ENCODE results near the gene CDYL2. TPM values are rescaled to one million over a fixed set of nuclear protein-coding genes. Genes with fewer than 3 reads are reported as not detected.
A peak's percentile ranks its signal among the peaks of the same experiment; 100 is the strongest.

The CDYL2 gene
- total RNA-seq, 1 donor from 2014 or later: 4.5 TPM

DNA sequence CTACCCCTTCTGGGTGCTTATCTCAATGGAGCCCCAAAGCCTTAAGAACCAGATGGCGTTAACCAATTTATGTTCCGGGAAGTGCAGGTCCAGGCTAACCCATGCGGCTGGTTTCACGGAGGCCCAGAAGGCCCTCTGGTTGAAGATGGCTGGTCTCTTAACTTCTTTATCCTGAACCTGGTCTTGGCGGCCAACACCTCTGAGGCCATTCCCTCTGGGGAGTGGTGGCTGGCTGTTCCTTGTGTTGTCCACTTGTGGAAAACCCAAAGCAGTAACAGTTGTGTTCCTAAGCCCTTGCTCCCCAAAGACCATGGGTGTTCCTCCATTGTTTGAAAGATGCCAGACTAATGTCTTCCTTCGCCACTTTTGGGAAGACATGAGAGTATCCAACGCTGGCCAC, 1.5 kb downstream of the CDYL2 start:
- no peaks in the 10 kb centered on the region for H3K9me3 Mint-ChIP-seq
- H3K4me3 Mint-ChIP-seq: peak overlapping the region; percentile 52
- peaks cover 47% of the 10 kb centered on the region for H3K27me3 Mint-ChIP-seq (ENCODE audit: low read depth)
- TF ChIP-seq, protein P1, sequence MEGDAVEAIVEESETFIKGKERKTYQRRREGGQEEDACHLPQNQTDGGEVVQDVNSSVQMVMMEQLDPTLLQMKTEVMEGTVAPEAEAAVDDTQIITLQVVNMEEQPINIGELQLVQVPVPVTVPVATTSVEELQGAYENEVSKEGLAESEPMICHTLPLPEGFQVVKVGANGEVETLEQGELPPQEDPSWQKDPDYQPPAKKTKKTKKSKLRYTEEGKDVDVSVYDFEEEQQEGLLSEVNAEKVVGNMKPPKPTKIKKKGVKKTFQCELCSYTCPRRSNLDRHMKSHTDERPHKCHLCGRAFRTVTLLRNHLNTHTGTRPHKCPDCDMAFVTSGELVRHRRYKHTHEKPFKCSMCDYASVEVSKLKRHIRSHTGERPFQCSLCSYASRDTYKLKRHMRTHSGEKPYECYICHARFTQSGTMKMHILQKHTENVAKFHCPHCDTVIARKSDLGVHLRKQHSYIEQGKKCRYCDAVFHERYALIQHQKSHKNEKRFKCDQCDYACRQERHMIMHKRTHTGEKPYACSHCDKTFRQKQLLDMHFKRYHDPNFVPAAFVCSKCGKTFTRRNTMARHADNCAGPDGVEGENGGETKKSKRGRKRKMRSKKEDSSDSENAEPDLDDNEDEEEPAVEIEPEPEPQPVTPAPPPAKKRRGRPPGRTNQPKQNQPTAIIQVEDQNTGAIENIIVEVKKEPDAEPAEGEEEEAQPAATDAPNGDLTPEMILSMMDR (conservative IDR thresholded peaks at IDR 0.05): no peak
- DNase-seq (ENCODE audit: low read depth, low spot score): no peak
- H3K27ac Mint-ChIP-seq (ENCODE audit: unreplicated experiment): no peak overlapping the region
- no peaks in the 10 kb centered on the region for H3K4me1 Mint-ChIP-seq
- no peaks in the 10 kb centered on the region for H3K36me3 Mint-ChIP-seq (ENCODE audit: low read depth)

DNA sequence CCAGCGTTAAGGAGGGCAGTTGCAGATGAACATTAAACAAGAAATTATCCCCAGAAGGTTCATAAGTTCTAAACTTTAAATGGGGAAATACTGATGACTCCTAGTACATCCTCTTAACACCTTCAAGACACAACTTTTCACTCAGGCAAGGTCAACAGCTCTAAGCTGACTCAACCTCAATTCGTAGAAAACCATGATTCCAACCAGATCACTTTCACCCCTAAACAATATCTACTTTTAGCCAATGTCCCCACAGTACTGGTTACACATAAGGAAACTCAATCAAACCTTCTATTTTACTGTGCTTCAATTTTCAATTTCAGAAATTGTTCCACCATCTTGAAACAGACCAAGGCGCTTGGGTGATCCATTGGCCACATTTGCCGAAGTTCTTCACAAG, 2.3 kb downstream of the CDYL2 start:
- Mint-ChIP-seq H3K27me3 (ENCODE audit: low read depth) (peaks cover 51% of the 10 kb centered on the region), H3K4me3 (peak overlapping the region; percentile 52), H3K4me1 (no peaks in the 10 kb centered on the region), H3K36me3 (ENCODE audit: low read depth) (no peaks in the 10 kb centered on the region), H3K27ac (ENCODE audit: unreplicated experiment) (no peak overlapping the region), H3K9me3 (no peaks in the 10 kb centered on the region)
- no peak for DNase-seq (ENCODE audit: low read depth, low spot score)
- TF ChIP-seq, protein P1 (conservative IDR thresholded peaks at IDR 0.05): no peak

DNA sequence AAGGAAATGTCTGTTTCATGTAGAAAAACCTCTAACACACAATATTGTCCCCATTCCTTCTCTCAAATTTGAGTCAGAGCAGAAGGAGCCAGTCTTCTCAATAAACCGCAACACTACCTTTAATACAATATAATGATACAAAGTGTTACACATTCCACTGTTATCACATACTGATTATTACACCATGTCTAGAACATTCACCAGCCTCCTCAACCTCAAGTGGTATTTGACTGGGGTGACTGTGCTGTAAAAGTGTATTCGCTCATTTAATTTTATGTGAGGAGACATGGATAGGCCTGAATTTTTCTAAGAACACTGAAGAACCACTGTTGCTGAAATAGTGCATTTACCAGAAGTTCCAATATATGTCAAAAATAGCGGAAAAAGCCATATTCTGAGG, 10.3 kb downstream of the CDYL2 start:
- Mint-ChIP-seq H3K27me3 (ENCODE audit: low read depth) (peaks cover 22% of the 10 kb centered on the region), H3K4me3 (no peak overlapping the region), H3K4me1 (no peaks in the 10 kb centered on the region), H3K36me3 (ENCODE audit: low read depth) (no peaks in the 10 kb centered on the region), H3K9me3 (peaks cover 4% of the 10 kb centered on the region), H3K27ac (ENCODE audit: unreplicated experiment) (no peak overlapping the region)
- TF ChIP-seq, protein P1 (conservative IDR thresholded peaks at IDR 0.05): no peak
- no peak for DNase-seq (ENCODE audit: low read depth, low spot score)

DNA sequence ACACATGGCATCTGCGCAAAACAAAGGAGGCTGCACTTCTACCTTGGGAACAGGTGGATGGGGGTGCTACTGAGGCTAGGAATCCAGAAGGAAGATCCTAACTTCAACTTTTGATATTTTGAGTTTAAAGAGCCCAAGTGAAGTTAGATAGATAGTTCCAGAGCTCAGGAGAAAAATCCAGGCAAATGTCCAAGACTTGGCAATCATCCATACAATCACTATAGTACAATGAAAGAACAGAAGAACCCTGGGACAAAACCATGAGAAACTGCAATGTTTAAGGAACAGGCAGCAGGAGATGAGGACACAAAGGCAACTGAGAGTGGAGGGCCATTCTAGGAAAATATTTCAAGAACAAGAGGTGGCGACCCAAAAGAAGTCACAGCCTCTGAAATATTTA, 12.4 kb downstream of the CDYL2 start:
- Mint-ChIP-seq H3K4me3 (no peak overlapping the region), H3K9me3 (peaks cover 4% of the 10 kb centered on the region), H3K36me3 (ENCODE audit: low read depth) (no peaks in the 10 kb centered on the region), H3K4me1 (no peaks in the 10 kb centered on the region), H3K27me3 (ENCODE audit: low read depth) (peaks cover 17% of the 10 kb centered on the region), H3K27ac (ENCODE audit: unreplicated experiment) (no peak overlapping the region)
- TF ChIP-seq, protein P1 (conservative IDR thresholded peaks at IDR 0.05): no peak
- no peak for DNase-seq (ENCODE audit: low read depth, low spot score)

DNA sequence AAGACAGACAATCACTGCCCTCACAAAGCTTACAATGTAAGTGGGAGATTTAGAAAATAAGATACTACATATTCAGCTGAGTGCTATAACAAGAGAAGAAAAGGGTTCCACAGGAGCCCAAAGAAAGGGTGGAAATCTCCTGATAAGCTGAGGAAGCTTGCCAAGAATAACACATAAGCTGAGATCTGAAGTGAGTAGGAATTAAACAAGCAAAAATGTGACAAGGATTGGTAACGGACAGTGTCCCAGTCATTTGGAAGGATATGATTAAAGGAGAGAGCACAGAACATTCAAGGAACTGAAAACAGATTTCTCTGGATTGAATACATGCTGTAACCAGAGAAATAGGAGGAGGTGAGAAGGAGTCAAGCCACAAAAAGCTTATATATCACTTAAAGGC, 13.0 kb downstream of the CDYL2 start:
- Mint-ChIP-seq H3K27me3 (ENCODE audit: low read depth) (peaks cover 10% of the 10 kb centered on the region), H3K27ac (ENCODE audit: unreplicated experiment) (no peak overlapping the region), H3K4me3 (no peak overlapping the region), H3K36me3 (ENCODE audit: low read depth) (no peaks in the 10 kb centered on the region), H3K4me1 (no peaks in the 10 kb centered on the region), H3K9me3 (no peaks in the 10 kb centered on the region)
- DNase-seq (ENCODE audit: low read depth, low spot score): no peak
- TF ChIP-seq, protein P1 (conservative IDR thresholded peaks at IDR 0.05): no peak

DNA sequence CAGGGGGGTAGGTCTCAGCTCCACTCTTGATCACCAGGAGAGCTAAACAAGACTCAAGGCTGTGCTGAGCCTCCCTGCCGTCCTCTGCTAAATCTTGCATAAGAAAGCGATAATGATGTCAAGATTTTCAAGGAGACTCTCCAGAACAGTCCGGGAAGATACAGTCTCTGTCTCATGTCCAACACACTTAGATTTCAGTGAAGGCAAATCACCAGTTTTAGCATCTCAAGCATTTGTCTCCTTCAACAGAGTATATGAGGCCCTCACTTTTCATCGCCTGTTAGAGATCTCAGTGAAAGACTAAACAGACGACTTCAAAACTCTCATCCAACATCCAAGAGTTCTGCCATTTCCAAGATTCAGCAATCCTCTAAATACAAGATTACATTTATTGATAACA, 13.6 kb downstream of the CDYL2 start:
- Mint-ChIP-seq H3K27ac (ENCODE audit: unreplicated experiment) (no peak overlapping the region), H3K9me3 (peaks cover under 1% of the 10 kb centered on the region), H3K27me3 (ENCODE audit: low read depth) (peaks cover 12% of the 10 kb centered on the region), H3K36me3 (ENCODE audit: low read depth) (no peaks in the 10 kb centered on the region), H3K4me1 (no peaks in the 10 kb centered on the region), H3K4me3 (no peak overlapping the region)
- TF ChIP-seq, protein P1 (conservative IDR thresholded peaks at IDR 0.05): no peak
- DNase-seq (ENCODE audit: low read depth, low spot score): no peak

All from neural crest cell (in vitro differentiated cells).